IMR-90 (cell line): ENCODE measurements around the gene PKDCC.

Experiments
- MXI1 ChIP-seq: IDR thresholded peaks from 2 replicates; pipeline ENCODE4 v1.6.1; 2012; ENCODE audit warnings: low read depth, mild to moderate bottlenecking, low read length, moderate library complexity, borderline replicate concordance
- POLR2A ChIP-seq: IDR thresholded peaks from 2 replicates; pipeline ENCODE4 v1.6.1; 2012; ENCODE audit warnings: mild to moderate bottlenecking, low read depth, low read length
- RAD21 ChIP-seq: IDR thresholded peaks from 2 replicates; pipeline ENCODE4 v1.6.1; 2012; ENCODE audit warnings: low read length, improper control_type of control experiment
- RFX5 ChIP-seq: IDR thresholded peaks from 2 replicates; pipeline ENCODE4 v1.8.0; 2012; ENCODE audit warnings: low read depth, mild to moderate bottlenecking, low read length, moderate library complexity
- TF ChIP-seq, protein P1 (sequence below): conservative IDR thresholded peaks from 2 replicates; pipeline ENCODE4 v1.5.1; 2012; ENCODE audit warnings: mild to moderate bottlenecking, low read depth, low read length, improper control_type of control experiment

GRCh38 chr2:42028571-42029148 is 19.2 kb upstream of the PKDCC start:
- TF ChIP-seq POLR2A (no peak), RFX5 (no peak), MXI1 (no peak), RAD21 (no peak)
- TF ChIP-seq, protein P1, sequence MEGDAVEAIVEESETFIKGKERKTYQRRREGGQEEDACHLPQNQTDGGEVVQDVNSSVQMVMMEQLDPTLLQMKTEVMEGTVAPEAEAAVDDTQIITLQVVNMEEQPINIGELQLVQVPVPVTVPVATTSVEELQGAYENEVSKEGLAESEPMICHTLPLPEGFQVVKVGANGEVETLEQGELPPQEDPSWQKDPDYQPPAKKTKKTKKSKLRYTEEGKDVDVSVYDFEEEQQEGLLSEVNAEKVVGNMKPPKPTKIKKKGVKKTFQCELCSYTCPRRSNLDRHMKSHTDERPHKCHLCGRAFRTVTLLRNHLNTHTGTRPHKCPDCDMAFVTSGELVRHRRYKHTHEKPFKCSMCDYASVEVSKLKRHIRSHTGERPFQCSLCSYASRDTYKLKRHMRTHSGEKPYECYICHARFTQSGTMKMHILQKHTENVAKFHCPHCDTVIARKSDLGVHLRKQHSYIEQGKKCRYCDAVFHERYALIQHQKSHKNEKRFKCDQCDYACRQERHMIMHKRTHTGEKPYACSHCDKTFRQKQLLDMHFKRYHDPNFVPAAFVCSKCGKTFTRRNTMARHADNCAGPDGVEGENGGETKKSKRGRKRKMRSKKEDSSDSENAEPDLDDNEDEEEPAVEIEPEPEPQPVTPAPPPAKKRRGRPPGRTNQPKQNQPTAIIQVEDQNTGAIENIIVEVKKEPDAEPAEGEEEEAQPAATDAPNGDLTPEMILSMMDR, result no peak
